Uterus (tissue), 2 donors: ENCODE results near the gene CRMP1.

Experiments
- POLR2A ChIP-seq, 2 donors: fragments of 450-650 bp; IDR thresholded peaks; one replicate each; pipeline ENCODE4 v1.6.1; 2016; ENCODE audit warnings: antibody characterized with exemption in 2 of 2, mild to moderate bottlenecking in 1 of 2, moderate library complexity in 1 of 2
- TF ChIP-seq, protein P1 (sequence below), 4 experiments: fragments of 200-600 bp in 2 of 4; fragments of 450-650 bp in 2 of 4; sonication (generic) in 2 of 4; IDR thresholded peaks; one replicate each; pipeline ENCODE4 v1.5.1; 2016 to 2019; ENCODE audit warnings: antibody characterized with exemption in 4 of 4, mild to moderate bottlenecking in 2 of 4, moderate library complexity in 1 of 4

DNA sequence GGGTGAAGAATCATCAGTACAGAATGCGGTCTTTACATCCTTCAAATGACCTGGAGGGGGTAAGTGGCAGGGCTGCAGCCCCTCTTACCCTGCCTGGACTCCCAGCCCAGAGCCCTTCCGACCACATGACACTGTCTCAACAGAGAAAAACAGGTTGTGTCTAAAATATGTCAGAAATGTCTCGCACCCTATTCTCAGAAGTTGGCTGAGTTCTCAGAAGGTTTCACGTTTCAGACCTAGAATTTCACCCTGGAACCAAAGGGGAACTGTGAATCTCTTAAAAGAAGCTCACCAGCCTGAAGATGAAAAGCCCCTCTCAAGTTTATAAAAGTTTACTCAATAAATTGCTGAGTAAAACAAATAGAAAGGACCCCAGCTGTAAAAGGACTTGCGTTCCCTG lies 7.0 kb upstream of the CRMP1 start:
- TF ChIP-seq, protein P1, sequence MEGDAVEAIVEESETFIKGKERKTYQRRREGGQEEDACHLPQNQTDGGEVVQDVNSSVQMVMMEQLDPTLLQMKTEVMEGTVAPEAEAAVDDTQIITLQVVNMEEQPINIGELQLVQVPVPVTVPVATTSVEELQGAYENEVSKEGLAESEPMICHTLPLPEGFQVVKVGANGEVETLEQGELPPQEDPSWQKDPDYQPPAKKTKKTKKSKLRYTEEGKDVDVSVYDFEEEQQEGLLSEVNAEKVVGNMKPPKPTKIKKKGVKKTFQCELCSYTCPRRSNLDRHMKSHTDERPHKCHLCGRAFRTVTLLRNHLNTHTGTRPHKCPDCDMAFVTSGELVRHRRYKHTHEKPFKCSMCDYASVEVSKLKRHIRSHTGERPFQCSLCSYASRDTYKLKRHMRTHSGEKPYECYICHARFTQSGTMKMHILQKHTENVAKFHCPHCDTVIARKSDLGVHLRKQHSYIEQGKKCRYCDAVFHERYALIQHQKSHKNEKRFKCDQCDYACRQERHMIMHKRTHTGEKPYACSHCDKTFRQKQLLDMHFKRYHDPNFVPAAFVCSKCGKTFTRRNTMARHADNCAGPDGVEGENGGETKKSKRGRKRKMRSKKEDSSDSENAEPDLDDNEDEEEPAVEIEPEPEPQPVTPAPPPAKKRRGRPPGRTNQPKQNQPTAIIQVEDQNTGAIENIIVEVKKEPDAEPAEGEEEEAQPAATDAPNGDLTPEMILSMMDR (IDR thresholded peaks at IDR 0.05) = no peak
- no peak for TF ChIP-seq POLR2A (IDR thresholded peaks at IDR 0.05)
